GM15510 (cell line): ENCODE results near the gene STRADB.

Experiments used
- POLR2A ChIP-seq: IDR thresholded peaks from 3 replicates; pipeline ENCODE4 v1.6.1; 2011; ENCODE audit warnings: borderline replicate concordance; ENCODE audit not compliant: insufficient read length; ENCODE audit errors: extremely low read depth

STRADB gene

GRCh38 chr2:201500534-201500933 lies 49.0 kb downstream of the STRADB start:
- no peak for TF ChIP-seq POLR2A

- no peak for TF ChIP-seq POLR2A
Observed at GRCh38 chr2:201502713-201503112, 51.2 kb downstream of the STRADB start.

- no peak for TF ChIP-seq POLR2A
Observed at GRCh38 chr2:201507725-201508124, 56.2 kb downstream of the STRADB start.

- no peak for TF ChIP-seq POLR2A
Observed at GRCh38 chr2:201513271-201513670, 61.7 kb downstream of the STRADB start.

- TF ChIP-seq POLR2A: no peak
Observed at GRCh38 chr2:201515573-201516246, 64.2 kb downstream of the STRADB start.

- no peak for TF ChIP-seq POLR2A
Observed at GRCh38 chr2:201517094-201517493, 65.6 kb downstream of the STRADB start.

GRCh38 chr2:201520201-201520600 lies 68.7 kb downstream of the STRADB start:
- TF ChIP-seq POLR2A: no peak

- TF ChIP-seq POLR2A: no peak
Observed at GRCh38 chr2:201522965-201523364, 71.4 kb downstream of the STRADB start.

GRCh38 chr2:201523506-201523905 lies 72.0 kb downstream of the STRADB start:
- no peak for TF ChIP-seq POLR2A
